Stimulated activated memory B cell treated with anti-CD40 and anti-IgM and Interleukin-4, amounts not matched to agents 10 μg/mL and 1 μg/mL and 100 μg/mL, for 72 hours (primary cell): Measurements from ENCODE around the gene NUP35.
A peak's percentile ranks its signal among the peaks of the same experiment; 100 is the strongest.
"Not testable (repeated sequence)": the region's sequence is repeated elsewhere in the genome, so short reads cannot be mapped to it uniquely, and the experiment has no call there.

Experiments used
- ATAC-seq: fragments of 150-1000 bp; cut with Tn5 transposase; 2 replicates; pipeline ENCODE4 v1.10.0; 2021
- H3K27ac Mint-ChIP-seq: one replicate; pipeline ENCODE4 v1.8.0; 2022; ENCODE audit warnings: mild to moderate bottlenecking, mixed read lengths
- H3K27me3 Mint-ChIP-seq: one replicate; pipeline ENCODE4 v1.8.0; 2022; ENCODE audit warnings: mixed read lengths
- H3K36me3 Mint-ChIP-seq: one replicate; pipeline ENCODE4 v1.8.0; 2022; ENCODE audit warnings: mixed read lengths
- H3K4me1 Mint-ChIP-seq: one replicate; pipeline ENCODE4 v1.8.0; 2022; ENCODE audit warnings: mixed read lengths
- H3K4me3 Mint-ChIP-seq: one replicate; pipeline ENCODE4 v1.8.0; 2022; ENCODE audit warnings: mild to moderate bottlenecking, moderate library complexity, mixed read lengths
- H3K9me3 Mint-ChIP-seq: one replicate; pipeline ENCODE4 v1.8.0; 2022; ENCODE audit warnings: mixed read lengths

The NUP35 gene

GRCh38 chr2:183117226-183117625, 7.0 kb upstream of the NUP35 start:
- no peak overlapping the region for H3K4me3 Mint-ChIP-seq
- H3K9me3 Mint-ChIP-seq: no peaks in the 10 kb centered on the region
- no peak overlapping the region for H3K27ac Mint-ChIP-seq
- no peak for ATAC-seq
- H3K36me3 Mint-ChIP-seq: no peaks in the 10 kb centered on the region
- H3K4me1 Mint-ChIP-seq: no peaks in the 10 kb centered on the region
- H3K27me3 Mint-ChIP-seq: peaks cover 52% of the 10 kb centered on the region

DNA sequence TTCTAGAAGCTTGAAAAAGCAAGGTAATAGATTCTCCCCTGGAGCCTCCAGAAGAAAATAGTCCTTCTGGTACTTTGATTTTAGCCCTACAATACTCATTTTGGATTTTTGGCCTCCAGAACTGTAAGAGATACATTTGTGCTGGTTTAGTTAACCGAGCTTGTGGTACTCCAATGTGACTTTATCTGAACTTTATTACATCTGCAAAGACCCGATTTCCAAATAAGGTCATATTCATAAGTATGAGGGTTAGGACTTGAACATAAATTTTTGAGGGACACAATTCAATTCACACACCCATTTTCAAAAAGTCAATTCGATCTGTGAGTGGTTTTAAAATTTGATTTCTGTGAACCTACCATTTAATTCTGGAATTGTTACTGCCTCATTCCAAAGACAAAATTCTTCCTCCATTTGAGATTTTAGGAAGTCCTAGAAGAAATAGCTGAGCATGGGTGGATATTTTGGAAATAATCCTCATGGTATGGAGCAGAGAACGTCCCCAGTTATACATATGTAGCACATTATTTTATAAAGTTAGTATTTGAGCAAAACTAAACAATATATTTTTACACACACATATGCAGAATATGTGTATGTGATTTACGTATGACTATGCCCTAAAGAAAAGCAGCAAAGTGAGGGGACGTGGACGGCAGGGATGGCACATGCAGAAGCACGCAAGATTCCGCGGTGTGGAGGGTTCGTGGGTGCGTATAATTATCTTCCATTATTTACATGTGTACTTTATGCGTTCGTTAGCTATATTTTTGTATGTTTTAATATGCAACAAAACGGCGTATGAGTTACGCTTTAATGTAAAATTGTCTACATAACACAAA, 905 bp upstream of the NUP35 start:
- H3K27me3 Mint-ChIP-seq: peaks cover 31% of the 10 kb centered on the region
- H3K9me3 Mint-ChIP-seq: no peaks in the 10 kb centered on the region
- peaks cover 2% of the 10 kb centered on the region for H3K36me3 Mint-ChIP-seq
- peak overlapping the region; percentile 96 for H3K4me3 Mint-ChIP-seq
- H3K27ac Mint-ChIP-seq: peak overlapping the region; percentile 93
- peaks cover 25% of the 10 kb centered on the region for H3K4me1 Mint-ChIP-seq
- no peak for ATAC-seq

DNA sequence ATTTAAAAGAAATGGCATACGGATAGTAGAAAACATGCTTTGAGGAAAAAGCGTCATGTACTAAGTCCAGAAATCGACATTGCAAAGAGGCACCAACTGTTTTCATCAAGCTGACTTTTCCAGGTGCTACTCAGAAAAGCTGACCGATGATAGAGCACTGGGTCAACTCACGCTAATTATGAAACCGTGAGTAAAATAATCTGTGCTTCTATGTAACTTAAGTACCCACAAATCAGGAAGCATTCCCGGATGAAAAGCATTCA, 353 bp upstream of the NUP35 start:
- Mint-ChIP-seq H3K36me3 (peaks cover 8% of the 10 kb centered on the region), H3K27me3 (peaks cover 25% of the 10 kb centered on the region), H3K9me3 (no peaks in the 10 kb centered on the region), H3K27ac (peak overlapping the region; percentile 93), H3K4me3 (peak overlapping the region; percentile 96), H3K4me1 (peaks cover 28% of the 10 kb centered on the region)
- ATAC-seq: peak; percentile 63

DNA sequence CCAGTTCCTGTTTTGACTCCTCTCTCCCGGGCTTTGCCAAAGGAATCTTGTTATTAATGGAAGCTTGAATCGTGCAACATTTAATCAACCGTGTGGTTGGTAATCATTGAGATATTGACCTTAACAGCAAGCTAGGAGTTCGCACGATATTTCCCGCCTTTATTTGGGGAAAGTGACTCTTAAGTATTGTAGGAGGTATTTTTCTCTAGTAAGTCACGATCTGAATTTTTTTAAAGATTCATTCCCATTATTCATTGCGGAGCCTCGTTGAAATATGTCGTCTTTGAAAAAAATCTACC, 663 bp downstream of the NUP35 start:
- peaks cover 31% of the 10 kb centered on the region for H3K4me1 Mint-ChIP-seq
- peaks cover 17% of the 10 kb centered on the region for H3K27me3 Mint-ChIP-seq
- H3K9me3 Mint-ChIP-seq: no peaks in the 10 kb centered on the region
- no peak for ATAC-seq
- H3K27ac Mint-ChIP-seq: peak overlapping the region; percentile 93
- H3K36me3 Mint-ChIP-seq: peaks cover 12% of the 10 kb centered on the region
- H3K4me3 Mint-ChIP-seq: peak overlapping the region; percentile 96

DNA sequence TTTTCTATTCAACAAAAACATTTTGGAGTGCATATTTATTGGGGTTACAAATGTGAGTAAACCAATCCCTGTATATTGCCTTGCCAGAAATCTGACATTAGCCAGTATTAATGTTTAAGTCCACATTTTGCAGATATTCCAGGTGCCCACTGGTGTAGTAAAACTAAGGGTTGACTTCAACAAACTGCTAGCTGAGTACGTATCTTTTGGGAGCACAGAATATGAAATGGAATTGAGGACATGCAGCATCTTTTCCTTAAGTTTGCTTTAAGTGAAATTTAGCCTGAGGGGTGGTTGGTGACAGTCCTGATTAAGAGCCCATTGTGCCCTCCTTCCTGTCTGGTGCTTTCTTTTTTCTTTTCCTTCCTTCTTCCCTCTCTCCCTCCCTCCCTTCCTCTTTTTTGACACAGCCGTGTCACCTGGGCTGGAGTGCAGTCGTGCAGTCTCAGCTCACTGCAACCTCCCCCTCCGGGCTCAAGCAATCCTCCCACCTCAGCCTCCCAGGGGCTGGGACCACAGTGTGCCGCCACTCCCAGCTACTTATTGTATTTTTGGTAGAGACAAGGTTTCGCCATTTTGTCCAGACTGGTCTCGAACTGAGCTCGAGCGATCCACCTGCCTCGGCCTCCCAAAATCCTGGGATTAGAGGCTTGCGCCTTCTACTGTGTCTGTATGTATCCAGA, 1.6 kb downstream of the NUP35 start:
- Mint-ChIP-seq H3K27ac (no peak overlapping the region), H3K27me3 (peaks cover 8% of the 10 kb centered on the region), H3K9me3 (no peaks in the 10 kb centered on the region), H3K4me3 (peak overlapping the region; percentile 96), H3K36me3 (peaks cover 12% of the 10 kb centered on the region), H3K4me1 (peaks cover 31% of the 10 kb centered on the region)
- ATAC-seq: no peak

DNA sequence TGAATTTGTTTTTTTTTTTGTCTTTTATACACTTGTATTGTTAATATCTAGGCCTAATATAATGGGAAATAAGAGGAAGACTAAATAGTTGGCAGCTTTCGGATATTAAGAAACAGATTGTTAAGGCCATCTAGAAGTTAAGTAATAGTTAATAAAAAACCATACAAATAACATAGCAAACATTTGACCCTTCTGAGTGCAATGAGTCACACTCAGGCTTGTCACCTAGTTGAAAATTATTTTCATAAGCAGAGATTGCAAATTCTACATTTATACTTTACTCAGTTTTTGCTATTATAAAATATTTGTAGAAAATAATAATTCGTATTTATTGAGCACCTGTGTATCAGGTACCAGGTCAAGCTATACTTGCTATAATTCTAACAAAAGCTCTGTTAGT, 2.4 kb downstream of the NUP35 start:
- ATAC-seq: no peak
- Mint-ChIP-seq H3K4me3 (no peak overlapping the region), H3K36me3 (peaks cover 14% of the 10 kb centered on the region), H3K4me1 (peaks cover 31% of the 10 kb centered on the region), H3K27me3 (peaks cover under 1% of the 10 kb centered on the region), H3K9me3 (no peaks in the 10 kb centered on the region), H3K27ac (no peak overlapping the region)

DNA sequence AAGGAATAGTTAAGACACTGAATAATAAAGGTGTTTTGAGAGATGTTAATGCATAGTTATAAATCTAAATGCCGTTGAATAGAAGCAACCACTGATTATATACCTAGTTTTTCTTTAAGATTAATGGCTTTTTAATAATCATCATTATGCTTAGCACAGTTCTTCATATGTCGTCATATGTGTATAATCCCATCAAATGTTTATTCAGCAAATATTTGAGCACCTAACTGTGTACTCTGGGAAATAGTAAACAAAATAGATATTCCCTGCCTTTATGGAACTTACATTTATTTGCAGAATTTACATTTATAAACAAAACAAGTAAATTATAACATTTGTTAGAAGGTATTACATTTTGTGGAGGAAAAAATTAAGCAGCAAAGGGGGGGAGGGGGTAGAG, 9.8 kb downstream of the NUP35 start:
- ATAC-seq: no peak
- no peaks in the 10 kb centered on the region for H3K27me3 Mint-ChIP-seq
- peaks cover 57% of the 10 kb centered on the region for H3K36me3 Mint-ChIP-seq
- no peak overlapping the region for H3K27ac Mint-ChIP-seq
- no peak overlapping the region for H3K4me3 Mint-ChIP-seq
- H3K4me1 Mint-ChIP-seq: peaks cover 3% of the 10 kb centered on the region
- H3K9me3 Mint-ChIP-seq: no peaks in the 10 kb centered on the region

DNA sequence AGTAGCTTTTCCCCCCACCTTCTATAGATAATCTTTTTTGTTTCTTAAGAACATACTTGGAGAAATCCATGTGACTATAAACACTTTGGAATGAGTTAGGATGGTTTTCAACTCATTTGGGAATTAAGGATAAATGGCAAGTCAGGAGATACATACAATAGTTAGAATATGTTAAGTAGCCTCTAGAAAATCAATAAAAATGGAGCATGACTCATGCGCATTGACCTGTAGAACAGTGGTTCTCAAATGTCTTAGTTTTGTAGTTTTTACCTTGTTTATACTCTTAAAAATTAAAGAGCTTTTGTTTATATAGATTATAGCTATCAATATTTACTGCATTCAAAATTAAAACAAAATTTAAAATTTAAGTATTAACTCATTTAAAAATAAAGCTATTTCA, 24.7 kb downstream of the NUP35 start:
- Mint-ChIP-seq H3K27me3 (no peaks in the 10 kb centered on the region), H3K27ac (no peak overlapping the region), H3K36me3 (peaks cover 80% of the 10 kb centered on the region), H3K4me1 (peaks cover 8% of the 10 kb centered on the region), H3K4me3 (no peak overlapping the region), H3K9me3 (no peaks in the 10 kb centered on the region)
- ATAC-seq: no peak

GRCh38 chr2:183149489-183149888, 25.2 kb downstream of the NUP35 start:
- Mint-ChIP-seq H3K27ac (no peak overlapping the region), H3K4me1 (peaks cover 8% of the 10 kb centered on the region), H3K27me3 (no peaks in the 10 kb centered on the region), H3K4me3 (no peak overlapping the region), H3K9me3 (peaks cover 2% of the 10 kb centered on the region), H3K36me3 (peaks cover 80% of the 10 kb centered on the region)
- ATAC-seq: no peak

DNA sequence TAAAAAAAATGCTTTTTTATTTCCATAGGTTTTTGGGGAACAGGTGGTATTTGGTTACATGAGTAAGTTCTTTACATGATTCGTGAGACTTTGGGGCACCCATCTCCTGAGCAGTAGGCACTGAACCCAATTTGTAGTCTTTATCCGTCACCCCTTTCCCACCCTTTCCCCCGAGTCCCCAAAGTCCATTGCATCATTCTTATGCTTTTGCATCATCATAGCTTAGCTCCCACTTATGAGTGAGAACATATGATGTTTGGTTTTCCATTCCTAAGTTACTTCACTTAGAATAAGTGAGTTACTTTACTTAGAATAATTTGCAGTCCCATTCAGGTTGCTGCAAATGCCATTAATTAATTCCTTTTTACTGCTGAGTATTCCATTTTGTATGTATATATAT, 28.0 kb downstream of the NUP35 start:
- peaks cover 78% of the 10 kb centered on the region for H3K36me3 Mint-ChIP-seq
- H3K9me3 Mint-ChIP-seq, H3K27ac Mint-ChIP-seq, H3K27me3 Mint-ChIP-seq, ATAC-seq, H3K4me3 Mint-ChIP-seq, H3K4me1 Mint-ChIP-seq: not testable (repeated sequence)

- Mint-ChIP-seq H3K27ac (no peak overlapping the region), H3K4me1 (peaks cover 8% of the 10 kb centered on the region), H3K9me3 (peaks cover 5% of the 10 kb centered on the region), H3K36me3 (peaks cover 72% of the 10 kb centered on the region), H3K27me3 (no peaks in the 10 kb centered on the region), H3K4me3 (no peak overlapping the region)
- no peak for ATAC-seq
Observed at GRCh38 chr2:183153967-183154366, 29.7 kb downstream of the NUP35 start.

DNA sequence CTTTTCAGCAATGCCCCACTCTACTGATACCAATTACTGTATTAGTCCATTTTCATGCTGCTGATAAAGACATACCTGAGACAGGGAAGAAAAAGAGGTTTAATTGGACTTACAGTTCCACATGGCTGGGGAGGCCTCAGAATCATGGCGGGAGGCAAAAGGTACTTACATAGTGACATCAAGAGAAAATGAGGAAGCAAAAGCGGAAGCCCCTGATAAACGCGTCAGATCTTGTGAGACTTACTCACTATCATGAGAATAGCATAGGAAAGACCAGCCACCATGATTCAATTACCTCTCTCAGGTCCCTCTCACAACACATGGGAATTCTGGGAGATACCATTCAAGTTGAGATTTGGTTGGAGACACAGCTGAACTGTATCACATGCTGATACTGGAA, 30.5 kb downstream of the NUP35 start:
- not testable (repeated sequence) for H3K9me3 Mint-ChIP-seq, H3K4me3 Mint-ChIP-seq, H3K27me3 Mint-ChIP-seq, ATAC-seq, H3K4me1 Mint-ChIP-seq, H3K27ac Mint-ChIP-seq
- H3K36me3 Mint-ChIP-seq: peaks cover 72% of the 10 kb centered on the region

DNA sequence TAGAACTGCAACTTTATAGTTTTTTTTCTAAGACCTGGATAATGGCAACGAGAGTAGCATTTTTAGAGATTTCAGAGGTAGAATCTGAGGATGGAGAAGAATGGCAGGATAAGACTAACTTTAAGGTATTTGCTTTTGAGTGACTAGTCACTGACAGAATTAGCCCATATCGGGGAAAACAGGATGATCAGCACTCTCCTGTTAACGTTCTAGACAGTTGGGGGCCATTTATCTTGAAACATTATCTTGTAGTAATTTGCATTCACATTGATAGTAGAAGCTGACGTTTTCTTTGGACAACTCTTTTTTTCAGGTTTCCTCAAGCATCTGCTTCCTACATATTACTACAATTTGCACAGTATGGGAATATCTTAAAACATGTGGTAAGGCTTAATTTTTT, 32.9 kb downstream of the NUP35 start:
- Mint-ChIP-seq H3K4me3 (no peak overlapping the region), H3K4me1 (no peaks in the 10 kb centered on the region), H3K27me3 (no peaks in the 10 kb centered on the region), H3K36me3 (peaks cover 65% of the 10 kb centered on the region), H3K9me3 (peaks cover 5% of the 10 kb centered on the region), H3K27ac (no peak overlapping the region)
- no peak for ATAC-seq

- H3K4me3 Mint-ChIP-seq: no peak overlapping the region
- H3K27me3 Mint-ChIP-seq: no peaks in the 10 kb centered on the region
- ATAC-seq: no peak
- H3K4me1 Mint-ChIP-seq: no peaks in the 10 kb centered on the region
- peaks cover 65% of the 10 kb centered on the region for H3K36me3 Mint-ChIP-seq
- H3K9me3 Mint-ChIP-seq: peaks cover 6% of the 10 kb centered on the region
- H3K27ac Mint-ChIP-seq: no peak overlapping the region
Observed at GRCh38 chr2:183162362-183162761, 38.1 kb downstream of the NUP35 start.

DNA sequence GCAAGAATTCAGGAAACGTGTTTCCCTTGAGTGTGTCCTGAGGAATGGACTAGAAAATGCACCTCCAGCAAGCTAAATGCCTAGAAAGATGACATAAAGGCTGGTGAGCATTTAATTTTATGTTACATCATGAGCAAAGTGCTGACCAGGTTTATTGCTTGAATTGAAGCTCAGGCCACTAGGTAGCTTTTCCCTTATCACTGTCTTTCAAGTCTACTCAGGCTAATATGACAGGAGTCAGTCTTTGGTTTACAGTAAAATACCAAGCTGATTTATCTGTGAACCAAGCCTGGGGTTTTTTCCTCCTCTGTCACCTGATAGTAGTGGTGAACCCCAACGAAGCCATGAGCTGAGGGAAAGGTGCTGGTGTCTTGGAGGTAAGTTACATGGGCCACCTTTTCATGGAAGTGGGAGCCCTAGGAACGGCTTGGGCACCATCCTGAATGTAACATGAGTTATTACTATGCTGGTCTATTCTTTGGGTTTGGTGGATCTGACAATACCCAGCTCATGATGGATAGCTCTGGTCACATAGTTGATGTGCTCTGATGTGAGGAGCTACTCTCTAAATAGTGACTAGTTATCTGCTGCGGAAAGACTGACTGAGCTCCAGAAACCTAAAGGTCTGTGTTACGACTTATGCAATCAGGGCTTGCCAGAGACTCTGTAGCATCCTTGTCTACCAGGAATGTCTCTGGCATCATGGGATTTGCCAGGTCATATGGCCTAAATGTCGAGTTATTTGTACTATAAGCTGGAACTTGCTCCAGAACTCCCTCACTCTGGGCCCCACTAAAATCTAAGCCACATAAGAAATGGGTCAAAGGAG, 39.8 kb downstream of the NUP35 start:
- no peak overlapping the region for H3K27ac Mint-ChIP-seq
- H3K36me3 Mint-ChIP-seq: peaks cover 74% of the 10 kb centered on the region
- H3K27me3 Mint-ChIP-seq: no peaks in the 10 kb centered on the region
- H3K4me1 Mint-ChIP-seq: no peaks in the 10 kb centered on the region
- peaks cover 6% of the 10 kb centered on the region for H3K9me3 Mint-ChIP-seq
- ATAC-seq: no peak
- no peak overlapping the region for H3K4me3 Mint-ChIP-seq

DNA sequence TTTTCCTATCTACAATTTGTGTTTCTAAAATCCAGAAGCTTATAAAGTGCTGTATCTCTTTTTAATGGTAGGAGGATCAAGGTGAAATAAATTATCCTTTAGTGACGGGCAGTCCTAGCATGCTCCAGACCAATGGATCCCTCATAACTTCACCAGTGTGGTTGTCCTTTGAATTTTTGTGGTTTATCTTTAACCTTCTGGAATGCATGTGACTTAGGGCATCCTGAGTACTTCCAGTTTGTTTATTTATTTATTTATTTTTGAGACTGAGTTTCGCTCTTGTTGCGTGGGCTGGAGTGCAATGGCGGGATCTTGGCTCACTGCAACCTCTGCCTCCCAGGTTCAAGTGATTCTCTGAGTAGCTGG, 40.4 kb downstream of the NUP35 start:
- Mint-ChIP-seq H3K4me1 (no peaks in the 10 kb centered on the region), H3K27me3 (no peaks in the 10 kb centered on the region), H3K9me3 (peaks cover 6% of the 10 kb centered on the region), H3K4me3 (no peak overlapping the region), H3K36me3 (peaks cover 80% of the 10 kb centered on the region), H3K27ac (no peak overlapping the region)
- ATAC-seq: no peak
